B cell (primary cell): ENCODE measurements around the gene EPHB4. TPM values are rescaled to one million over a fixed set of nuclear protein-coding genes. Genes with fewer than 3 reads are reported as not detected.

Experiments
- ATAC-seq: fragments of 200-7000 bp; cut with Tn5 transposase; one replicate; pipeline ENCODE4 v1.10.0; 2021; ENCODE audit warnings: low read depth, mild to moderate bottlenecking, moderate number of reproducible peaks, moderate library complexity
- CTCF ChIA-PET: fragments of 350-600 bp; sonication (Branson Sonifier 250); formaldehyde crosslinking; loops from one replicate; lab custom pipeline; 2021; ENCODE audit warnings: antibody characterized with exemption, inconsistent platforms; lab: Charles Lee
- POLR2A ChIA-PET: fragments of 350-600 bp; sonication (Branson Sonifier 250); formaldehyde crosslinking; loops from one replicate; lab custom pipeline; 2021; ENCODE audit warnings: antibody characterized with exemption; lab: Charles Lee
- DNase-seq: peaks from one replicate; pipeline ENCODE4 v3.0.0; 2013
- H2AFZ ChIP-seq: 2 replicates; pipeline ENCODE4 v1.6.1; 2012; ENCODE audit warnings: mild to moderate bottlenecking, low read depth, low read length; ENCODE audit not compliant: insufficient read depth, poor library complexity, severe bottlenecking
- H3K27ac ChIP-seq, 2 donors: 1 replicate in 1 of 2; 2 replicates in 1 of 2; pipeline ENCODE4 v1.5.1; 2012 to 2013; ENCODE audit warnings: low read length in 2 of 2, mild to moderate bottlenecking in 2 of 2, moderate library complexity in 1 of 2
- H3K27me3 ChIP-seq, 4 experiments: fragments of 200-600 bp in 1 of 4; sonication (generic) in 1 of 4; replicated peaks in 1 of 4; 1 replicate in 2 of 4; 2 replicates in 2 of 4; pipeline versions ENCODE4 v1.6.1 to v1.7.0; 2013 to 2016; ENCODE audit warnings: low read length in 3 of 4, mild to moderate bottlenecking in 2 of 4, mixed read lengths in 1 of 4, moderate library complexity in 1 of 4; ENCODE audit not compliant: insufficient read depth in 4 of 4, control insufficient read depth in 3 of 4; ENCODE audit errors: control extremely low read depth in 1 of 4
- H3K36me3 ChIP-seq, 2 experiments: replicated peaks in 1 of 2; 1 replicate in 1 of 2; 2 replicates in 1 of 2; pipeline versions ENCODE4 v1.6.1 to v1.7.1; 2013; ENCODE audit warnings: low read length in 1 of 2; ENCODE audit not compliant: insufficient read depth in 2 of 2, control insufficient read depth in 1 of 2; ENCODE audit errors: control extremely low read depth in 1 of 2, extremely low read depth in 1 of 2
- H3K4me1 ChIP-seq, 2 donors: fragments of 200-600 bp in 1 of 2; sonication (generic) in 1 of 2; 1 replicate in 1 of 2; 2 replicates in 1 of 2; pipeline versions ENCODE4 v1.5.1 to v1.6.1; 2013 to 2017; ENCODE audit warnings: low read length in 2 of 2; ENCODE audit not compliant: control insufficient read depth in 2 of 2, insufficient read depth in 2 of 2
- H3K4me2 ChIP-seq: replicated peaks from 2 replicates; pipeline ENCODE3; 2012; ENCODE audit warnings: mild to moderate bottlenecking, low read depth, low read length; ENCODE audit not compliant: poor library complexity, severe bottlenecking
- H3K4me3 ChIP-seq, 5 experiments: fragments of 200-600 bp in 1 of 5; sonication (generic) in 1 of 5; 1 replicate in 3 of 5; 2 replicates in 2 of 5; pipeline versions ENCODE4 v1.5.1 to v1.7.0; 2011 to 2016; ENCODE audit warnings: low read length in 4 of 5, mild to moderate bottlenecking in 4 of 5, low read depth in 2 of 5, control low read depth in 1 of 5, moderate library complexity in 1 of 5; ENCODE audit not compliant: insufficient read depth in 1 of 5; ENCODE audit errors: control extremely low read depth in 1 of 5, extremely low read depth in 1 of 5
- H3K79me2 ChIP-seq: fragments of 200-600 bp; sonication (generic); one replicate; pipeline ENCODE4 v1.6.0; 2016; ENCODE audit warnings: low read length; ENCODE audit not compliant: control insufficient read depth, insufficient read depth
- H3K9ac ChIP-seq: fragments of 200-600 bp; sonication (generic); 2 replicates; pipeline ENCODE4 v1.6.1; 2017; ENCODE audit warnings: mild to moderate bottlenecking, low read length, moderate library complexity
- H3K9me3 ChIP-seq, 3 donors: one replicate each; pipeline versions ENCODE4 v1.6.1 to v1.7.1; 2013; ENCODE audit warnings: low read length in 2 of 3; ENCODE audit not compliant: control insufficient read depth in 2 of 3, insufficient read depth in 1 of 3; ENCODE audit errors: control extremely low read depth in 1 of 3
- H4K20me1 ChIP-seq: 2 replicates; pipeline ENCODE4 v1.6.0; 2012; ENCODE audit warnings: mild to moderate bottlenecking, low read length; ENCODE audit not compliant: insufficient read depth, control insufficient read depth, poor library complexity, severe bottlenecking
- H3K27ac Mint-ChIP-seq: one replicate; pipeline ENCODE4 v1.8.0; 2021; ENCODE audit warnings: mixed read lengths
- H3K27me3 Mint-ChIP-seq: one replicate; pipeline ENCODE4 v1.8.0; 2021; ENCODE audit warnings: mixed read lengths
- H3K4me1 Mint-ChIP-seq: one replicate; pipeline ENCODE4 v1.8.0; 2021; ENCODE audit warnings: mixed read lengths
- H3K4me3 Mint-ChIP-seq: one replicate; pipeline ENCODE4 v1.8.0; 2021; ENCODE audit warnings: mixed read lengths
- H3K9me3 Mint-ChIP-seq: one replicate; pipeline ENCODE4 v1.8.0; 2022; ENCODE audit warnings: mixed read lengths; ENCODE audit not compliant: insufficient read depth
- CTCF ChIP-seq: fragments of 200-600 bp; IDR thresholded peaks from one replicate; pipeline ENCODE4 v1.8.0; 2022; ENCODE audit warnings: antibody characterized with exemption, mild to moderate bottlenecking
- EZH2 ChIP-seq: IDR thresholded peaks from 2 replicates; pipeline ENCODE4 v1.6.1; 2012; ENCODE audit warnings: borderline replicate concordance, low read depth, mild to moderate bottlenecking, moderate library complexity, low read length; ENCODE audit not compliant: insufficient read depth, poor library complexity, severe bottlenecking
- WGBS: methylation state at CpG from one replicate; pipeline ENCODE4 v1.1.5; 2013; ENCODE audit warnings: missing lambda C conversion rate; ENCODE audit not compliant: insufficient coverage; 5-methylcytosine and 5-hydroxymethylcytosine counted together
- intact Hi-C: fragments of 100-400 bp; cut with micrococcal nuclease; formaldehyde crosslinking; loops from one replicate; pipeline ENCODE4 v1.10.0; 2022
- polyA plus RNA-seq: library from polyadenylated mRNA; depleted of rRNA; stranded (reverse); fragments of >200 nt; gene quantifications from 2 replicates; pipeline ENCODE4 v1.2.3, GENCODE V29; 2012
- total RNA-seq, 2 donors: library from RNA; stranded (reverse); fragments of 120-200 nt in 1 of 2; gene quantifications; 1 replicate in 1 of 2; 2 replicates in 1 of 2; pipeline versions ENCODE4 v1.2.3 to v1.2.4, GENCODE V29; 2013 to 2022

EPHB4 gene
- total and polyA plus RNA-seq, 2 donors (not counting 1 experiment from before 2014, with no cell fraction given): 3.9 to 12.0 TPM

GRCh38 chr7:100829150-100829716 is 1.9 kb upstream of the EPHB4 start:
- intact Hi-C loops: no loop called here
- no peak overlapping the region for H3K27ac Mint-ChIP-seq
- WGBS: 52% methylated on average over 17 of the region's 20 CpGs
- no peaks in the 10 kb centered on the region for H3K9me3 Mint-ChIP-seq
- no peaks in the 10 kb centered on the region for H3K79me2 ChIP-seq
- H4K20me1 ChIP-seq: no peaks in the 10 kb centered on the region
- no peak overlapping the region for H3K27ac ChIP-seq
- no peak overlapping the region for H3K4me3 ChIP-seq
- H3K4me2 ChIP-seq: no peak overlapping the region
- TF ChIP-seq CTCF (no peak), EZH2 (no peak)
- H2AFZ ChIP-seq: no peak overlapping the region
- peaks cover 0 to 4% (median 0%) of the 10 kb centered on the region in 3 donors for H3K9me3 ChIP-seq
- peaks cover 42% of the 10 kb centered on the region for H3K27me3 Mint-ChIP-seq
- H3K4me3 Mint-ChIP-seq: no peak overlapping the region
- peaks cover 0 to 54% (median 22%) of the 10 kb centered on the region in 4 experiments for H3K27me3 ChIP-seq
- DNase-seq (no peak), ATAC-seq (no peak)
- no peak overlapping the region for H3K9ac ChIP-seq
- no peaks in the 10 kb centered on the region for H3K36me3 ChIP-seq
- ChIA-PET POLR2A (no interaction called here), CTCF (no interaction called here)
- H3K4me1 ChIP-seq: peaks cover 26 to 27% of the 10 kb centered on the region in 2 donors
- peaks cover 20% of the 10 kb centered on the region for H3K4me1 Mint-ChIP-seq

GRCh38 chr7:100826514-100827329 is 601 bp downstream of the EPHB4 start:
- no peak for TF ChIP-seq EZH2
- TF ChIP-seq CTCF: no peak
- Histone ChIP-seq H3K36me3 (no peaks in the 10 kb centered on the region), H3K4me1 (peaks cover 26 to 27% of the 10 kb centered on the region in 2 donors), H3K27ac (no peak overlapping the region), H4K20me1 (no peaks in the 10 kb centered on the region), H3K9ac (peak overlapping the region; percentile 60), H3K4me3 (peak overlapping the region in 3 of 5 experiments; percentile 18 to 47 (median 31)), H2AFZ (peak overlapping the region; percentile 60), H3K79me2 (no peaks in the 10 kb centered on the region), H3K9me3 (peaks cover 0 to 4% (median 0%) of the 10 kb centered on the region in 3 donors), H3K27me3 (peaks cover 0 to 57% (median 22%) of the 10 kb centered on the region in 4 experiments), H3K4me2 (peak overlapping the region; percentile 83)
- H3K27ac Mint-ChIP-seq: peak overlapping the region; percentile 1
- DNase-seq (peak; percentile 37), ATAC-seq (peak; percentile 36)
- ChIA-PET POLR2A (interaction anchor here (0.6 kb wide), 1 partner anchor 703 kb away, joined by 4 read pairs; no protein-coding TSS in a partner anchor), CTCF (no interaction called here)
- H3K4me3 Mint-ChIP-seq: peak overlapping the region; percentile 76
- intact Hi-C loops: no loop called here
- H3K4me1 Mint-ChIP-seq: peaks cover 20% of the 10 kb centered on the region
- 1% methylated on average over 51 of the region's 71 CpGs for WGBS
- H3K27me3 Mint-ChIP-seq: peaks cover 42% of the 10 kb centered on the region
- no peaks in the 10 kb centered on the region for H3K9me3 Mint-ChIP-seq
